Right forelimb (tissue), 1 donor: ENCODE data around the gene ERGIC1.

Experiments used
- DNase-seq: peaks from one replicate; pipeline ENCODE4 v3.0.0-alpha.2; 2018

Gene ERGIC1

GRCh38 chr5:172904312-172904642 lies 70.2 kb downstream of the ERGIC1 start:
- DNase-seq: no peak

GRCh38 chr5:172904643-172905345 lies 70.7 kb downstream of the ERGIC1 start:
- DNase-seq: no peak

GRCh38 chr5:172905346-172906140 lies 71.5 kb downstream of the ERGIC1 start:
- no peak for DNase-seq

GRCh38 chr5:172906436-172906835 lies 72.4 kb downstream of the ERGIC1 start:
- DNase-seq: no peak

- no peak for DNase-seq
Observed at GRCh38 chr5:172906888-172907287, 72.8 kb downstream of the ERGIC1 start.

GRCh38 chr5:172907657-172908056 lies 73.6 kb downstream of the ERGIC1 start:
- DNase-seq: no peak

- no peak for DNase-seq
Observed at GRCh38 chr5:172908662-172909061, 74.6 kb downstream of the ERGIC1 start.

GRCh38 chr5:172909931-172910502 lies 76.0 kb downstream of the ERGIC1 start:
- DNase-seq: no peak

- no peak for DNase-seq
Observed at GRCh38 chr5:172910828-172911627, 77.0 kb downstream of the ERGIC1 start.

GRCh38 chr5:172911628-172911880 lies 77.5 kb downstream of the ERGIC1 start:
- no peak for DNase-seq

- no peak for DNase-seq
Observed at GRCh38 chr5:172911976-172912375, 77.9 kb downstream of the ERGIC1 start.

- no peak for DNase-seq
Observed at GRCh38 chr5:172913117-172913850, 79.2 kb downstream of the ERGIC1 start.

GRCh38 chr5:172915514-172915913 lies 81.5 kb downstream of the ERGIC1 start:
- no peak for DNase-seq

GRCh38 chr5:172918421-172919371 lies 84.6 kb downstream of the ERGIC1 start:
- no peak for DNase-seq

- no peak for DNase-seq
Observed at GRCh38 chr5:172919525-172920446, 85.7 kb downstream of the ERGIC1 start.

GRCh38 chr5:172920447-172920849 lies 86.4 kb downstream of the ERGIC1 start:
- no peak for DNase-seq

- DNase-seq: no peak
Observed at GRCh38 chr5:172920995-172921394, 86.9 kb downstream of the ERGIC1 start.

GRCh38 chr5:172921906-172922305 lies 87.9 kb downstream of the ERGIC1 start:
- no peak for DNase-seq

- DNase-seq: no peak
Observed at GRCh38 chr5:172923539-172923938, 89.5 kb downstream of the ERGIC1 start.

GRCh38 chr5:172925336-172925948 lies 91.4 kb downstream of the ERGIC1 start:
- no peak for DNase-seq
